ENCODE results near the gene CTNNBIP1. TPM values are rescaled to one million over a fixed set of nuclear protein-coding genes. Genes with fewer than 3 reads are reported as not detected.

The CTNNBIP1 gene
- total RNA-seq, 2 experiments from 2014 or later: 10.8 to 12.7 TPM

- Mint-ChIP-seq H3K4me3 (no peak overlapping the region), H3K36me3 (ENCODE audit: low read depth) (no peaks in the 10 kb centered on the region), H3K4me1 (peaks cover 18% of the 10 kb centered on the region), H3K27ac (no peak overlapping the region), H3K27me3 (no peaks in the 10 kb centered on the region), H3K9me3 (no peaks in the 10 kb centered on the region)
- no peak for DNase-seq
- ChIA-PET CTCF (interaction anchor here (0.7 to 1.4 kb wide), 5 partner anchors 10 to 157 kb away, joined by 3 to 6 read pairs (median 3); no protein-coding TSS in a partner anchor), POLR2A (interaction anchor here (1.3 to 1.4 kb wide), 2 partner anchors 27 to 29 kb away, joined by 3 read pairs; partner anchors contain the start of genes LZIC and NMNAT1)
Measured at GRCh38 chr1:9914610-9914937, 4.5 kb upstream of the CTNNBIP1 start.

- DNase-seq: no peak
- POLR2A ChIA-PET: interaction anchor here (1.0 kb wide), 1 partner anchor 31 kb away, joined by 3 read pairs; the partner anchor contains the start of genes LZIC and NMNAT1
- Mint-ChIP-seq H3K36me3 (ENCODE audit: low read depth) (no peaks in the 10 kb centered on the region), H3K4me3 (peak overlapping the region; percentile 5), H3K4me1 (peaks cover 32% of the 10 kb centered on the region), H3K27me3 (peaks cover 3% of the 10 kb centered on the region), H3K9me3 (no peaks in the 10 kb centered on the region), H3K27ac (no peak overlapping the region)
- CTCF ChIA-PET: no interaction called here
Measured at GRCh38 chr1:9912264-9912936, 2.3 kb upstream of the CTNNBIP1 start.

- no peaks in the 10 kb centered on the region for H3K9me3 Mint-ChIP-seq
Measured at GRCh38 chr1:9910423-9911178, 532 bp upstream of the CTNNBIP1 start.

GRCh38 chr1:9909234-9910046 is 629 bp downstream of the CTNNBIP1 start:
- no peaks in the 10 kb centered on the region for H3K9me3 Mint-ChIP-seq
- CTCF ChIA-PET: no interaction called here
- H3K27me3 Mint-ChIP-seq: peaks cover 3% of the 10 kb centered on the region
- H3K4me3 Mint-ChIP-seq: peak overlapping the region; percentile 86
- peaks cover 47% of the 10 kb centered on the region for H3K4me1 Mint-ChIP-seq
- H3K36me3 Mint-ChIP-seq (ENCODE audit: low read depth): no peaks in the 10 kb centered on the region
- H3K27ac Mint-ChIP-seq: peak overlapping the region; percentile 54
- POLR2A ChIA-PET: interaction anchor here (0.8 kb wide), 2 partner anchors 124 to 192 kb away, joined by 3 to 5 read pairs; partner anchors contain the start of gene UBE4B
- DNase-seq: peak; percentile 37

More at GRCh38 chr1:9910423-9911178, 532 bp upstream of the CTNNBIP1 start:
- peak; percentile 100 for DNase-seq
- ChIA-PET CTCF (interaction anchor here (0.8 to 1.2 kb wide), 2 partner anchors 33 to 126 kb away, joined by 7 to 8 read pairs; partner anchors contain the start of genes LZIC and NMNAT1), POLR2A (interaction anchor here (0.9 to 1.2 kb wide), 3 partner anchors 17 to 259 kb away, joined by 3 to 8 read pairs (median 3); partner anchors contain the start of genes LZIC, NMNAT1 and PIK3CD)
- peaks cover 37% of the 10 kb centered on the region for H3K4me1 Mint-ChIP-seq
- H3K36me3 Mint-ChIP-seq (ENCODE audit: low read depth): no peaks in the 10 kb centered on the region
- peak overlapping the region; percentile 96 for H3K27ac Mint-ChIP-seq
- H3K4me3 Mint-ChIP-seq: peak overlapping the region; percentile 87
- peaks cover 3% of the 10 kb centered on the region for H3K27me3 Mint-ChIP-seq

DNA sequence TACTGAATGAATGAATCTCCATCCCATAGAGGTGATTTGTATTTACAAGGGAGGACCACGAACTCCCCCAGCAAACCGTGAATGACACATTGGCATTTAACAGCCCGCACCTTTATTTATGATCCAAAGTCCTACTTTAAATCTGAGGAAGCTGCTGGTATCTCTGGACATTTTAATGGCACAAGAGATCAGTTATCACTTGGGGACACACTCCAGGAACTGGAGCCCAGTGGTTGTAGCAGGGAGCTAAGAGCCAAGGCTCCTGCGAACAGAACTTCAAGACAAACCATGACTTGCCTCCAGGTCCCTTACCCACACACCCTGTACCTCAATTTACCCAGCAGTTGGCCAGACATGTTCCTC is 1.2 kb downstream of the CTNNBIP1 start:
- DNase-seq: no peak
- POLR2A ChIA-PET: interaction anchor here (0.8 kb wide), 2 partner anchors 124 to 192 kb away, joined by 3 to 5 read pairs; partner anchors contain the start of gene UBE4B
- peak overlapping the region; percentile 54 for H3K27ac Mint-ChIP-seq
- H3K27me3 Mint-ChIP-seq: peaks cover 3% of the 10 kb centered on the region
- H3K9me3 Mint-ChIP-seq: no peaks in the 10 kb centered on the region
- CTCF ChIA-PET: interaction anchor here (0.5 to 0.7 kb wide), 2 partner anchors 18 to 55 kb away, joined by 3 read pairs; no protein-coding TSS in a partner anchor
- peaks cover 53% of the 10 kb centered on the region for H3K4me1 Mint-ChIP-seq
- peak overlapping the region; percentile 86 for H3K4me3 Mint-ChIP-seq
- no peaks in the 10 kb centered on the region for H3K36me3 Mint-ChIP-seq (ENCODE audit: low read depth)

GRCh38 chr1:9907441-9907840 is 2.6 kb downstream of the CTNNBIP1 start:
- POLR2A ChIA-PET: interaction anchor here (1.0 kb wide), 1 partner anchor 190 kb away, joined by 3 read pairs; no protein-coding TSS in a partner anchor
- Mint-ChIP-seq H3K27me3 (peaks cover 3% of the 10 kb centered on the region), H3K36me3 (ENCODE audit: low read depth) (no peaks in the 10 kb centered on the region), H3K9me3 (no peaks in the 10 kb centered on the region), H3K4me3 (no peak overlapping the region), H3K27ac (no peak overlapping the region), H3K4me1 (peaks cover 56% of the 10 kb centered on the region)
- CTCF ChIA-PET: interaction anchor here (1.0 to 1.4 kb wide), 4 partner anchors 29 to 302 kb away, joined by 3 read pairs; partner anchors contain the start of gene KIF1B
- no peak for DNase-seq

DNA sequence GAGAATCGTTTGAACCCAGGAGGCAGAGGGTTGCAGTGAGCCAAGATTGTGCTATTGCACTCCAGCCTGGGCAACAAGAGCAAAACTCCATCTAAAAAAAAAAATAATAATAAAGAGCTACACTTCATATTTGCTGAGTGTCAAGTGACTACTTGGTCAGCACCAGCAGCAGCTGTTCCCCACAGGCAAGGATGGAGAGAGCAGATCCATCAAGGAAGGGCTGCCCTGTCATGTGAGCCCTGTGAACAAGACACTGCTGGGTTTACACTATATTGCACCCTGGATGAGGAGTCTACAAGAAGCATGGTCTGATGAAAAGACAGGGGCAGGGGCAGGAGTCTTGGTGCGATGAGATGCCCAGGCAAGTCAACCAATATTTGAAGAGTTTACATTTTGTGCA is 3.6 kb downstream of the CTNNBIP1 start:
- Mint-ChIP-seq H3K27ac (no peak overlapping the region), H3K36me3 (ENCODE audit: low read depth) (no peaks in the 10 kb centered on the region), H3K4me1 (peaks cover 51% of the 10 kb centered on the region), H3K9me3 (no peaks in the 10 kb centered on the region), H3K27me3 (peaks cover 3% of the 10 kb centered on the region), H3K4me3 (no peak overlapping the region)
- CTCF ChIA-PET: interaction anchor here (1.1 to 1.4 kb wide), 3 partner anchors 28 to 303 kb away, joined by 3 read pairs; partner anchors contain the start of gene KIF1B
- POLR2A ChIA-PET: interaction anchor here (1.0 kb wide), 1 partner anchor 189 kb away, joined by 3 read pairs; no protein-coding TSS in a partner anchor
- no peak for DNase-seq

GRCh38 chr1:9905010-9905409 is 5.1 kb downstream of the CTNNBIP1 start:
- POLR2A ChIA-PET: interaction anchor here (1.3 kb wide), 1 partner anchor 15 kb away, joined by 3 read pairs; no protein-coding TSS in a partner anchor
- Mint-ChIP-seq H3K36me3 (ENCODE audit: low read depth) (no peaks in the 10 kb centered on the region), H3K27me3 (peaks cover 3% of the 10 kb centered on the region)

GRCh38 chr1:9904596-9904995 is 5.5 kb downstream of the CTNNBIP1 start:
- Mint-ChIP-seq H3K4me1 (peaks cover 45% of the 10 kb centered on the region), H3K4me3 (no peak overlapping the region), H3K27me3 (peaks cover 3% of the 10 kb centered on the region), H3K36me3 (ENCODE audit: low read depth) (no peaks in the 10 kb centered on the region), H3K27ac (no peak overlapping the region), H3K9me3 (no peaks in the 10 kb centered on the region)
- DNase-seq: no peak
- ChIA-PET CTCF (interaction anchor here (0.7 to 1.1 kb wide), 3 partner anchors 11 to 38 kb away, joined by 3 to 4 read pairs (median 3); no protein-coding TSS in a partner anchor), POLR2A (interaction anchor here (1.2 to 1.3 kb wide), 2 partner anchors 15 to 39 kb away, joined by 3 read pairs; partner anchors contain the start of gene NMNAT1)

More at GRCh38 chr1:9905010-9905409, 5.1 kb downstream of the CTNNBIP1 start:
- CTCF ChIA-PET: interaction anchor here (0.7 to 1.1 kb wide), 2 partner anchors 10 to 39 kb away, joined by 3 read pairs; no protein-coding TSS in a partner anchor
- Mint-ChIP-seq H3K27ac (peak overlapping the region; percentile 45), H3K4me3 (no peak overlapping the region), H3K4me1 (peaks cover 45% of the 10 kb centered on the region), H3K9me3 (no peaks in the 10 kb centered on the region)
- DNase-seq: no peak

DNA sequence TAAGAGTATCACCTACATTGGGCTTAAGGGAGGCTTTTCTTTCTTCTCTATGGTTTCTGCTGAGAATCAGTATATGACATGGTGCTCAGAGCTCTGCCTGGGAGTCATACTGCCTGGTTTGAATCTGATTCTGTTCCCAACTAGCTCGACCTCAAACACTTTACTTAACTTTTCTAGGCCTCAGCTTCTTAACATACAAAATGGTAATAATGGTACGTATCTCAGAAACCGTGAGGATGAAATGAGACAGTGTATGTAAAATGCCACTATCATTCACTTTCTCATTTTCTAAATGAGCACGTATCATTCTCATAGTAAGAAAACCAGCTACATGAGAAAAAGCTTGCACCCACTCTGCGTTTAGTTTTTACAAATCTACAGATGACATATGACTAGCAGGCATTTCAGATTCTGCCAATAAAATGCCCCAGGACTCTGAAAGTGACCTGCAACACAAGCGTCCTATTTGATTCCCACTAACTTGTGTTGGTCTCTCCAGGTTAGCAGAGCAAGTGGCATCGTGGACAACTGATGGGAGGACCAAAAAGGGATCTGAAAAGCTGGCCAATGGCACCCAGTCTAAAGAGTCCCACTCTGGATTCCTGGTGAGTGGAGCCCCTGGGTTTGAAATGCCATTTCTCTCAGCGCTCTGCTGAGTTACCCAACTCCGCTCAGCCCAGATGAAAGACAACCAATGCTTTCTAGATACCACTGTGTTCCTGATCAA is 6.1 kb downstream of the CTNNBIP1 start:
- H3K27ac Mint-ChIP-seq: no peak overlapping the region
- ChIA-PET CTCF (interaction anchor here (0.5 to 1.1 kb wide), 4 partner anchors 11 to 47 kb away, joined by 3 to 4 read pairs (median 3); no protein-coding TSS in a partner anchor), POLR2A (interaction anchor here (0.6 to 1.3 kb wide), 3 partner anchors 14 to 40 kb away, joined by 3 read pairs; partner anchors contain the start of gene NMNAT1)
- H3K4me1 Mint-ChIP-seq: peaks cover 38% of the 10 kb centered on the region
- H3K27me3 Mint-ChIP-seq: peaks cover 3% of the 10 kb centered on the region
- no peak overlapping the region for H3K4me3 Mint-ChIP-seq
- DNase-seq: no peak
- no peaks in the 10 kb centered on the region for H3K9me3 Mint-ChIP-seq
- no peaks in the 10 kb centered on the region for H3K36me3 Mint-ChIP-seq (ENCODE audit: low read depth)

- H3K4me1 Mint-ChIP-seq: peaks cover 27% of the 10 kb centered on the region
- H3K27me3 Mint-ChIP-seq: no peaks in the 10 kb centered on the region
- no peak overlapping the region for H3K27ac Mint-ChIP-seq
- no peak for DNase-seq
- POLR2A ChIA-PET: no interaction called here
- CTCF ChIA-PET: no interaction called here
- H3K4me3 Mint-ChIP-seq: no peak overlapping the region
- H3K9me3 Mint-ChIP-seq: no peaks in the 10 kb centered on the region
- H3K36me3 Mint-ChIP-seq (ENCODE audit: low read depth): no peaks in the 10 kb centered on the region
Measured at GRCh38 chr1:9902060-9902452, 8.0 kb downstream of the CTNNBIP1 start.

Data from activated CD4-positive, alpha-beta memory T cell treated with anti-CD3 and anti-CD28 coated beads, Interleukin-2, amount 10 ng/mL, durations not matched to agents 7 days and 5 days (primary cell).